Measurements from ENCODE around the gene SPEG. TPM values are rescaled to one million over a fixed set of nuclear protein-coding genes. Genes with fewer than 3 reads are reported as not detected.

SPEG gene
- total and polyA plus RNA-seq, 2 of the 13 experiments (the other 11 are each of a cell fraction or from before 2014, with no cell fraction given), result 0.18 to 0.24 TPM

DNA sequence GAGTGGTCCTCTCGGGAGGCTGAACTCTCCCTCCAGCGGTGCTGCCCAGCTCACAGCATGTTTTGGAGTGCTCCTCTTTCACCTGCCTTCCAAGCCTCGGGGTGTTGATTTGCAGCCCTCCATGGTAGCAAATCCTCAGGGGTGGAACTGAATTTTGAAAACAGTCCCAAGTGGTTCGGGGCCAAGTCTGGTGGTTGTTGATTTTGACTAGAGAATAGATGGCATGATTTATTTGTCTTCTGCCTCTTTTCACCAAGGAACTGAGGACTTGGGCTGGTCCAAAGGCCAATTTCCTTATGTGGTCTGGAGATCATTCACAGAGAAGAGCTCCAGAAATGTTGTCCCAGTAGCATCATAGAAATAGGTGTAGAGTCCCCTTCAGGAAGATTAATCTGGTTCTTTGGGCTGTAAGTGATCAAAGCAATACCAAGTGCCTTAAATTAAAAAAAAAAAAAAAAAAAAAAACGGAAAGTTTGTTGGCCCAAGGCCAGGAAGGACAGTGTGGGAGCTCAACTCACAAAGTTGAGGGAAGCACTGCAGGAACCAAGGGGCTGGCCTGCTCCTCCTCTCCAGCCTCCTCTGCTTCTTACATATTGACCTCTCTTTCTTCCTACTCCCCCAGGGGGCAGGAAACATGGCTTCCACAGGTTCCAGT lies 18.9 kb upstream of the SPEG start:
- FAIRE-seq, result no peak
- Histone ChIP-seq H3K4me1 (ENCODE audit: insufficient read depth, low read length) (peaks cover 10% of the 10 kb centered on the region; the same call in 1 of the 2 replicates), H3K27ac (ENCODE audit: extremely low read length, insufficient read depth, low read length) (no peak overlapping the region), H3K9ac (ENCODE audit: insufficient read depth, low read depth, low read length) (no peak overlapping the region), H3K36me3 (replicated peaks in 1 of 2; ENCODE audit: control insufficient read depth in 1 of 2, insufficient read depth in 2 of 2, low read length in 2 of 2) (no peaks in the 10 kb centered on the region), H4K20me1 (ENCODE audit: insufficient read depth, low read length) (no peaks in the 10 kb centered on the region), H3K27me3 (ENCODE audit: control insufficient read depth in 1 of 2, insufficient read depth in 2 of 2, low read length in 2 of 2) (peaks cover 0 to 24% of the 10 kb centered on the region in 2 experiments; a peak in 4 of 5 replicates), H3K79me2 (ENCODE audit: insufficient read depth, low read length) (no peaks in the 10 kb centered on the region), H3K4me3 (replicated peaks in 1 of 3; ENCODE audit: insufficient read depth in 1 of 3, low read depth in 2 of 3, low read length in 3 of 3) (no peak overlapping the region), H3K4me2 (ENCODE audit: low read depth, low read length) (no peak overlapping the region), H3K9me3 (ENCODE audit: low read length) (no peaks in the 10 kb centered on the region), H2AFZ (ENCODE audit: low read length) (no peak overlapping the region)
- DNase-seq (ENCODE audit: low spot score), result no peak
- ChIA-PET CTCF (ENCODE audit: low intra/inter-chr PET ratio, low total read pairs) (no interaction called here), POLR2A (no interaction called here)
- intact Hi-C loops (cut with micrococcal nuclease; ENCODE audit: unreplicated experiment), result no loop called here
- ATAC-seq, result no peak
- WGBS (ENCODE audit: low lambda C conversion rate), result 1% methylated on average over 5 of the region's 5 CpGs
- in situ Hi-C loops (cut with HindIII; ENCODE audit: extremely low pct_ligation_motif_present, low pct_unique_long_range_greater_than_20kb), result no loop called here
- no TSS peak for BruUV-seq (replicated peaks)
- TF ChIP-seq, protein P1, sequence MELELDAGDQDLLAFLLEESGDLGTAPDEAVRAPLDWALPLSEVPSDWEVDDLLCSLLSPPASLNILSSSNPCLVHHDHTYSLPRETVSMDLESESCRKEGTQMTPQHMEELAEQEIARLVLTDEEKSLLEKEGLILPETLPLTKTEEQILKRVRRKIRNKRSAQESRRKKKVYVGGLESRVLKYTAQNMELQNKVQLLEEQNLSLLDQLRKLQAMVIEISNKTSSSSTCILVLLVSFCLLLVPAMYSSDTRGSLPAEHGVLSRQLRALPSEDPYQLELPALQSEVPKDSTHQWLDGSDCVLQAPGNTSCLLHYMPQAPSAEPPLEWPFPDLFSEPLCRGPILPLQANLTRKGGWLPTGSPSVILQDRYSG (CRISPR knock-in tag; IDR thresholded peaks at IDR 0.05), result no peak
- TF ChIP-seq SMAD9 (CRISPR knock-in tag; IDR thresholded peaks at IDR 0.05) (no peak), HDAC6 (IDR thresholded peaks at IDR 0.05; ENCODE audit: low read depth, low read length) (no peak), ZNF510 (CRISPR knock-in tag; IDR thresholded peaks at IDR 0.05; ENCODE audit: low read depth) (no peak), ZNF746 (CRISPR knock-in tag; IDR thresholded peaks at IDR 0.05) (no peak), PAX8 (CRISPR knock-in tag; IDR thresholded peaks at IDR 0.05; ENCODE audit: borderline replicate concordance) (no peak), ZBTB42 (CRISPR knock-in tag; IDR thresholded peaks at IDR 0.05) (no peak), SATB2 (CRISPR knock-in tag; IDR thresholded peaks at IDR 0.05) (no peak), THRA (CRISPR knock-in tag; IDR thresholded peaks at IDR 0.05; ENCODE audit: borderline replicate concordance) (no peak), ZNF431 (CRISPR knock-in tag; IDR thresholded peaks at IDR 0.05; ENCODE audit: borderline replicate concordance, low read depth) (no peak), ZSCAN5A (CRISPR knock-in tag; IDR thresholded peaks at IDR 0.05; ENCODE audit: borderline replicate concordance) (no peak), ZFP82 (CRISPR knock-in tag; IDR thresholded peaks at IDR 0.05; ENCODE audit: borderline replicate concordance) (no peak), HNRNPLL (IDR thresholded peaks at IDR 0.05; ENCODE audit: low read depth, low read length, poor library complexity, severe bottlenecking) (no peak), BHLHE40 (IDR thresholded peaks at IDR 0.05; ENCODE audit: low read length) (no peak)
- TF ChIP-seq, protein P2, sequence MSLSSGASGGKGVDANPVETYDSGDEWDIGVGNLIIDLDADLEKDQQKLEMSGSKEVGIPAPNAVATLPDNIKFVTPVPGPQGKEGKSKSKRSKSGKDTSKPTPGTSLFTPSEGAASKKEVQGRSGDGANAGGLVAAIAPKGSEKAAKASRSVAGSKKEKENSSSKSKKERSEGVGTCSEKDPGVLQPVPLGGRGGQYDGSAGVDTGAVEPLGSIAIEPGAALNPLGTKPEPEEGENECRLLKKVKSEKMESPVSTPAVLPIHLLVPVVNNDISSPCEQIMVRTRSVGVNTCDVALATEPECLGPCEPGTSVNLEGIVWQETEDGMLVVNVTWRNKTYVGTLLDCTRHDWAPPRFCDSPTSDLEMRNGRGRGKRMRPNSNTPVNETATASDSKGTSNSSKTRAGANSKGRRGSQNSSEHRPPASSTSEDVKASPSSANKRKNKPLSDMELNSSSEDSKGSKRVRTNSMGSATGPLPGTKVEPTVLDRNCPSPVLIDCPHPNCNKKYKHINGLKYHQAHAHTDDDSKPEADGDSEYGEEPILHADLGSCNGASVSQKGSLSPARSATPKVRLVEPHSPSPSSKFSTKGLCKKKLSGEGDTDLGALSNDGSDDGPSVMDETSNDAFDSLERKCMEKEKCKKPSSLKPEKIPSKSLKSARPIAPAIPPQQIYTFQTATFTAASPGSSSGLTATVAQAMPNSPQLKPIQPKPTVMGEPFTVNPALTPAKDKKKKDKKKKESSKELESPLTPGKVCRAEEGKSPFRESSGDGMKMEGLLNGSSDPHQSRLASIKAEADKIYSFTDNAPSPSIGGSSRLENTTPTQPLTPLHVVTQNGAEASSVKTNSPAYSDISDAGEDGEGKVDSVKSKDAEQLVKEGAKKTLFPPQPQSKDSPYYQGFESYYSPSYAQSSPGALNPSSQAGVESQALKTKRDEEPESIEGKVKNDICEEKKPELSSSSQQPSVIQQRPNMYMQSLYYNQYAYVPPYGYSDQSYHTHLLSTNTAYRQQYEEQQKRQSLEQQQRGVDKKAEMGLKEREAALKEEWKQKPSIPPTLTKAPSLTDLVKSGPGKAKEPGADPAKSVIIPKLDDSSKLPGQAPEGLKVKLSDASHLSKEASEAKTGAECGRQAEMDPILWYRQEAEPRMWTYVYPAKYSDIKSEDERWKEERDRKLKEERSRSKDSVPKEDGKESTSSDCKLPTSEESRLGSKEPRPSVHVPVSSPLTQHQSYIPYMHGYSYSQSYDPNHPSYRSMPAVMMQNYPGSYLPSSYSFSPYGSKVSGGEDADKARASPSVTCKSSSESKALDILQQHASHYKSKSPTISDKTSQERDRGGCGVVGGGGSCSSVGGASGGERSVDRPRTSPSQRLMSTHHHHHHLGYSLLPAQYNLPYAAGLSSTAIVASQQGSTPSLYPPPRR (CRISPR knock-in tag; IDR thresholded peaks at IDR 0.05; ENCODE audit: borderline replicate concordance), result no peak
